Measurements from ENCODE around the gene GHRH. TPM values are rescaled to one million over a fixed set of nuclear protein-coding genes. Genes with fewer than 3 reads are reported as not detected.
A peak's percentile ranks its signal among the peaks of the same experiment; 100 is the strongest.

GHRH gene
- total and polyA plus RNA-seq, 4 donors: not detected

DNA sequence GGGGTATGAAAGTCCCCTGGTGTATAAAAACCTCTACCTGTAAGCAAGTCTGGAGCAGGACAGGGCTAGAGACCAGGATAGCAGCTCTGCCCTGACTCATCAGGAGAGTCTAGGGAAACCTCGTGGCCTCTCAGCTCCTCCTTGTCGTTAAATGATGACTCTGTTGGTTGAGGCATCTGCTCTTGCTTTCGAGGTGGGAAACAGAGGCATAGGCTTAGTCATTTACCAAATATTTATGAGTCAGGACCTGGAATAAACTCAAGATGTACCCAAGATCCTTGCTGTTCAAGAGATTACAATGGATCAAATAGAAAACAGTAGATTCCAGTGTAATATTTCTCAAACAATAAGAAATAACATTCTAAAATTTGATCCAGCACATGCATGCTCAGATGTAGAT lies 33.4 kb upstream of the GHRH start:
- WGBS, 2 donors: 6 to 7% methylated on average over 3 of the region's 3 CpGs
- intact Hi-C loops (cut with DNase I): no loop called here
- H3K4me1 ChIP-seq (ENCODE audit: control insufficient read depth in 1 of 2, insufficient read depth in 2 of 2, low read length in 2 of 2): peaks cover 5% of the 10 kb centered on the region in 2 donors
- peak overlapping the region; percentile 36 to 72 for H3K27ac ChIP-seq (ENCODE audit: low read depth in 1 of 2, low read length in 2 of 2)
- no peak overlapping the region for H3K4me3 ChIP-seq (ENCODE audit: low read length in 2 of 2)
- no peaks in the 10 kb centered on the region for H3K27me3 ChIP-seq (ENCODE audit: control insufficient read depth in 1 of 2, insufficient read depth in 2 of 2, low read length in 1 of 2)
- H3K9me3 ChIP-seq (ENCODE audit: control insufficient read depth, low read length): no peaks in the 10 kb centered on the region
- no peak for ATAC-seq (ENCODE audit: low FRiP score)
- no peaks in the 10 kb centered on the region for H3K36me3 ChIP-seq (ENCODE audit: control insufficient read depth in 1 of 2, insufficient read depth in 2 of 2, low read length in 1 of 2)
- DNase-seq: no peak

DNA sequence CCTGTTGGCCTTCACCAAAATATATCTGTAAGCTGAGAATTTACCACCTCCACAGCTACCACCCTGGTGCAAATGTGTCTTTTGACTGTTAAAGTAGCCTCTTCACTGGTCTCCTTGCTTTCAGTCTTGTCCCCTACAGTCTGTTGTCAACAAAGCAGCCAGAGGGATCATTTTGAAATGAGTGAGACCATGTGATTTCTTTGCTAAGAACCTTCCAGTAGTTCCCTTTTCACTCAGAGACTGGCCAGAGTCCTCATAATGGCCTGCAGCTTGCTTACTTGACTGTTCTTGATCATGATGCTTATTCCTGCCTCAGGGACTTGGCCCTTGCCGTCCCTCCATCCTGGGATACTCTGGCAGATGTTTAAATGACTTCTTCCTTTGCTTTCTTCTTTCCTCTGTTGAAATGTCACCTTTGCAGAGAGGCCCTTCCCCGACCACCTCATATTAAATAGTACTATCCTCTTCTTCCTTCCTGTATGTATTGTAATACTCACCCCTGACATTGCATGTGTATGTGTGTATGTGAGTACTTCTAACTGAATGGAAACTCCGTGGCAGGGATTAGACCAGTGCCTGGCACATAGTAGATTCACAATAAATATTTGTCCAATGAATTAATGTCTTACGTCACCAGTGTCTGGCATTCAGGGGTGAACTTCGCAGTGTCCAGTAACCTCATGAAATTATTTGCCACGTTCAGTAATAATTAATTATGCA lies 32.8 kb upstream of the GHRH start:
- Histone ChIP-seq H3K4me3 (ENCODE audit: low read length in 2 of 2) (no peak overlapping the region), H3K27ac (ENCODE audit: low read depth in 1 of 2, low read length in 2 of 2) (peak overlapping the region; percentile 36 to 72), H3K36me3 (ENCODE audit: control insufficient read depth in 1 of 2, insufficient read depth in 2 of 2, low read length in 1 of 2) (no peaks in the 10 kb centered on the region), H3K4me1 (ENCODE audit: control insufficient read depth in 1 of 2, insufficient read depth in 2 of 2, low read length in 2 of 2) (peaks cover 2 to 5% of the 10 kb centered on the region in 2 donors), H3K9me3 (ENCODE audit: control insufficient read depth, low read length) (no peaks in the 10 kb centered on the region), H3K27me3 (ENCODE audit: control insufficient read depth in 1 of 2, insufficient read depth in 2 of 2, low read length in 1 of 2) (no peaks in the 10 kb centered on the region)
- DNase-seq: no peak
- WGBS, 2 donors: 45% methylated on average over 6 of the region's 6 CpGs
- intact Hi-C loops (cut with DNase I): no loop called here
- ATAC-seq (ENCODE audit: low FRiP score): no peak

DNA sequence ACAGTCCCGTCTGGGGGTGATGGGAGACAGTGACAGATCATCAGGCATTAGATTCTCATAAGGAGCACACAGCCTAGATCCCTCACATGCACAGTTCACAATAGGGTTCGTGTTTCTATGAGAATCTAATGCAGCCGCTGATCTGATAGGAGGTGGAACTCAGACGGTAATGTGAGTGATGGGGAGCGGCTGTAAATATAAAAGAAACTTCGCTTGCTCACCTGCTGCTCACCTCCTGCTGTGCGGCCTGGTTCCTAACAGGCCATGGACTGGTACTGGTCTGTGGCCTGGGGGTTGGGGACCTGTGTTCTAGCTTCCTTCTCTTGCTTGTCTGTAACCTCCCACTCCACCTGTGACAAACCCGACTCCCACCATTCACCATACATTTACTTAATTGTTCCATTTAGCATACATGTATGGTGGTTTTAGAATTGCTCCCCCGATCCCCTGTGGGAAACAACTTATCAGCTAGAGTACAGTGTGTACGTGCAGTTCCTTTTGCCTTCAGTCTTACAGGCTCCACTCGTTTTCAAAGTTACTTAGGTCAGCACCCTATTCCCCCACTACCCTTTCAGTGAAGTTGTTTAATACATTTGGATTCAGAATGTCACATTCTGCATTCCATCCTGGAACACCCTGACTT lies 31.8 kb upstream of the GHRH start:
- Histone ChIP-seq H3K4me1 (ENCODE audit: control insufficient read depth in 1 of 2, insufficient read depth in 2 of 2, low read length in 2 of 2) (peaks cover 0 to 5% of the 10 kb centered on the region in 2 donors), H3K27ac (ENCODE audit: low read depth in 1 of 2, low read length in 2 of 2) (peak overlapping the region in 1 of 2 donors; percentile 52), H3K9me3 (ENCODE audit: control insufficient read depth, low read length) (no peaks in the 10 kb centered on the region), H3K4me3 (ENCODE audit: low read length in 2 of 2) (no peak overlapping the region), H3K36me3 (ENCODE audit: control insufficient read depth in 1 of 2, insufficient read depth in 2 of 2, low read length in 1 of 2) (no peaks in the 10 kb centered on the region), H3K27me3 (ENCODE audit: control insufficient read depth in 1 of 2, insufficient read depth in 2 of 2, low read length in 1 of 2) (no peaks in the 10 kb centered on the region)
- WGBS, 2 donors: 95 to 98% methylated on average over 11 of the region's 11 CpGs
- DNase-seq: no peak
- intact Hi-C loops (cut with DNase I): no loop called here
- no peak for ATAC-seq (ENCODE audit: low FRiP score)

DNA sequence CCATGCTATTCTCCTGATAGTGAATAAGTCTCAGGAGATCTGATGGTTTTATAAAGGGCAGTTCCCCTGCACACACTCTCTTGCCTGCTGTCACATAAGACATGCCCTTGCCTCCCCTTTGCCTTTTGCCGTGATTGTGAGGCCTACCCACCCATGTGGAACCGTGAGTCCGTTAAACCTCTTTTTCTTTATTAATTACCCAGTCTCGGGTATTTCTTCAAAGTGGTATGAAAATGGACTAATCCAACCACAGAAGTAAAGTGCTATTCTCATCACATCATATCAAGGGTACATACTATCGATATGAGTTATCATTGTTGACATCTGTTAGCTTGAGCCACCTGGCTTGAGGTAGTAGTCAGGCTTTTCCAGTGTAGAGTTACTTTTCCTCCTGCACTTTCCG lies 30.1 kb upstream of the GHRH start:
- Histone ChIP-seq H3K4me1 (ENCODE audit: control insufficient read depth in 1 of 2, insufficient read depth in 2 of 2, low read length in 2 of 2) (peaks cover 0 to 5% of the 10 kb centered on the region in 2 donors), H3K36me3 (ENCODE audit: control insufficient read depth in 1 of 2, insufficient read depth in 2 of 2, low read length in 1 of 2) (no peaks in the 10 kb centered on the region), H3K9me3 (ENCODE audit: control insufficient read depth, low read length) (no peaks in the 10 kb centered on the region), H3K27me3 (ENCODE audit: control insufficient read depth in 1 of 2, insufficient read depth in 2 of 2, low read length in 1 of 2) (no peaks in the 10 kb centered on the region), H3K4me3 (ENCODE audit: low read length in 2 of 2) (no peak overlapping the region), H3K27ac (ENCODE audit: low read depth in 1 of 2, low read length in 2 of 2) (no peak overlapping the region)
- DNase-seq: no peak
- ATAC-seq (ENCODE audit: low FRiP score): no peak
- intact Hi-C loops (cut with DNase I): no loop called here
- WGBS, 2 donors: 93 to 94% methylated on average over 6 of the region's 6 CpGs

DNA sequence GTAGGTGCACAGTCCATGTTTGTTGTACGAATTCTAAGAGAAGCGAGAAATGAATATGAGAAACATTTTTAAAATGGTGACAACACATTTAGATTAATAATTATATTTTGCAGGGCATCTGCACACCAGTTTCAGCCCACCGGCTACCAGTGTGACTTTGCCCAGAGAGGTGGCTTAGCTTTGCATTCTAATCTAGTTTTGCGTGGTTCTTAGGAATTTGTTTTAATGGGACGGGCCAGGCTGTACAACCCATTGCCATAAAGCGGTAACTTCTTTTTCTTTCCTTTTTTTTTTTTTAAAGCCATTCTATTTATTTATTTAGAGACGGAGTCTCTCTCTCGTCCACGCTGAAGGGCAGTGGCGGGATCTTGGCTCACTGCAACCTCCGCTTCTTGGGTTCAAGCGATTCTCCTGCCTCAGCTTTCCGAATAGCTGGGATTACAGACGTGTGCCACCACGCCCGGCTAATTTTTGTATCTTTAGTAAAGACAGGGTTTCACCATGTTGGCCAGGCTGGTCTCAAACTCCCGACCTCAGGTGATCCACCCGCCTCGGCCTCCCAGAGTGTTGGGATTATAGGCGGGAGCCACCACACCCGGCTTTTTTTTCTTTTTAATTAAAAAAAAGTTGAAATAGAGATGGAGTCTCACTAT lies 28.7 kb upstream of the GHRH start:
- Histone ChIP-seq H3K27me3 (ENCODE audit: control insufficient read depth in 1 of 2, insufficient read depth in 2 of 2, low read length in 1 of 2) (no peaks in the 10 kb centered on the region), H3K9me3 (ENCODE audit: control insufficient read depth, low read length) (no peaks in the 10 kb centered on the region), H3K36me3 (ENCODE audit: control insufficient read depth in 1 of 2, insufficient read depth in 2 of 2, low read length in 1 of 2) (no peaks in the 10 kb centered on the region), H3K27ac (ENCODE audit: low read depth in 1 of 2, low read length in 2 of 2) (peak overlapping the region; percentile 36 to 93), H3K4me1 (ENCODE audit: control insufficient read depth in 1 of 2, insufficient read depth in 2 of 2, low read length in 2 of 2) (peaks cover 0 to 5% of the 10 kb centered on the region in 2 donors), H3K4me3 (ENCODE audit: low read length in 2 of 2) (peak overlapping the region; percentile 62 to 84)
- ATAC-seq (ENCODE audit: low FRiP score) (no peak), DNase-seq (no peak)
- 45 to 50% methylated on average over 21 of the region's 21 CpGs for WGBS, 2 donors
- intact Hi-C loops (cut with DNase I): no loop called here

DNA sequence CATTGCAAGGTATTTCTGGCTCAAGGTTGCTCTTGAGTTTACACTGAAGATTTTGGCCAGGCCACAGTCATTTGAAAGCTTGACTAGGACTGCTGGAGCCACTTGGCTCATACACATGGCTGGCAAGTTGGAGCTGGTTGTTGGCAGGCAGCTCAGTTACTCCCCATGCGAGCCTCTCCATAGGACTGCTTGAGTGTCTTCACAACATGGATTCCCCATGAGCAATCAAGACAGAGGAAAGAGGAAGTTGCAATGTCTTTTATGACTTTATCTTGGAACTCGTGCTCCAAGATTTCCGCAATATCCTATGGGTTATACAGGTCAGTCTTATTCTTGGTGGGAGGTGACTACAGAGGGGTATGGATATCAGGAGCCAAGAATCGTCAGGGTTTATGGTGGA lies 26.5 kb upstream of the GHRH start:
- no peaks in the 10 kb centered on the region for H3K9me3 ChIP-seq (ENCODE audit: control insufficient read depth, low read length)
- ATAC-seq (ENCODE audit: low FRiP score) (no peak), DNase-seq (no peak)
- H3K4me1 ChIP-seq (ENCODE audit: control insufficient read depth in 1 of 2, insufficient read depth in 2 of 2, low read length in 2 of 2): no peaks in the 10 kb centered on the region
- H3K27ac ChIP-seq (ENCODE audit: low read depth in 1 of 2, low read length in 2 of 2): no peak overlapping the region
- H3K36me3 ChIP-seq (ENCODE audit: control insufficient read depth in 1 of 2, insufficient read depth in 2 of 2, low read length in 1 of 2): no peaks in the 10 kb centered on the region
- H3K4me3 ChIP-seq (ENCODE audit: low read length in 2 of 2): no peak overlapping the region
- no peaks in the 10 kb centered on the region for H3K27me3 ChIP-seq (ENCODE audit: control insufficient read depth in 1 of 2, insufficient read depth in 2 of 2, low read length in 1 of 2)
- intact Hi-C loops (cut with DNase I): loop anchor here (2.0 to 5.0 kb wide), 4 partner anchors 59 to 99 kb away; partner anchors contain the start of gene SRC (in 2 of the 2)
- whole genome bisulfite sequencing, 2 donors: 72% methylated on average over 4 of the region's 4 CpGs

DNA sequence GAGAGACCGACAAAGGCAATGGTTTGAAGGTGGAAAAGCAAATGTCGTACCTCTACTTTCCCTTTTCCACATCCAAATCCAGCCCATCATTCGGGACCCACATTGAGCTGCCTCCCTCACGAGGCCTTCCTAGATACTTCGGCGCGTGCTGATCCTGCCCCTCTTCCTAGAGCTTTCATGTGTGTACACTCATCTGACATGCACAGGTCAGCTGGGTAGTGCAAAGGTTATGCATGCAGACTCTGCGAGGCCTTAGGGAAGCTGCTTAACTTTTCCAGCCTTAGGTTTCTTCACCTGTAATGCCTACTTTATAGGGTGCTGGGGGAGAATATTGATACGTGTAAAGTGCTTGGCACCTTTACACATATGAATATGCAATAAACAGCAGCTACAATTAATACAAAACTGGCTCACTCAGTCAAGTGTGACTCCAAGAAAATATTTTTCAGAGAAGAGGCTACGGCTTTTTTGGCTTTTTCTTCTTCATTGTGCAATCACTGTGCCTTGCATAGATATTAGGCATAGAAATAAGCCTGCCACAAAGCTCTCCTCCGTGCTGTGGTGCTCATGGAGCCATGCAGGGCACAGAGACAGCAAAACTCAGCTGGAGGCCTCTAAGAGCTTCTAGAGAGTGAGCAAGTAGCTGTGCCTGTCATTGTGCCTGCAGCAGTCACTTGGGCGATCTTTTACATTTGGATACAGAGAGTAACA lies 24.2 kb upstream of the GHRH start:
- no peaks in the 10 kb centered on the region for H3K36me3 ChIP-seq (ENCODE audit: control insufficient read depth in 1 of 2, insufficient read depth in 2 of 2, low read length in 1 of 2)
- no peak for ATAC-seq (ENCODE audit: low FRiP score)
- H3K9me3 ChIP-seq (ENCODE audit: control insufficient read depth, low read length): no peaks in the 10 kb centered on the region
- intact Hi-C loops (cut with DNase I): loop anchor here (5.0 kb wide), 3 partner anchors 61 to 101 kb away; partner anchors contain the start of gene SRC (in 1 of the 2)
- H3K4me1 ChIP-seq (ENCODE audit: control insufficient read depth in 1 of 2, insufficient read depth in 2 of 2, low read length in 2 of 2): no peaks in the 10 kb centered on the region
- H3K27me3 ChIP-seq (ENCODE audit: control insufficient read depth in 1 of 2, insufficient read depth in 2 of 2, low read length in 1 of 2): no peaks in the 10 kb centered on the region
- 76 to 80% methylated on average over 12 of the region's 12 CpGs for WGBS, 2 donors
- no peak overlapping the region for H3K4me3 ChIP-seq (ENCODE audit: low read length in 2 of 2)
- no peak for DNase-seq
- H3K27ac ChIP-seq (ENCODE audit: low read depth in 1 of 2, low read length in 2 of 2): no peak overlapping the region

DNA sequence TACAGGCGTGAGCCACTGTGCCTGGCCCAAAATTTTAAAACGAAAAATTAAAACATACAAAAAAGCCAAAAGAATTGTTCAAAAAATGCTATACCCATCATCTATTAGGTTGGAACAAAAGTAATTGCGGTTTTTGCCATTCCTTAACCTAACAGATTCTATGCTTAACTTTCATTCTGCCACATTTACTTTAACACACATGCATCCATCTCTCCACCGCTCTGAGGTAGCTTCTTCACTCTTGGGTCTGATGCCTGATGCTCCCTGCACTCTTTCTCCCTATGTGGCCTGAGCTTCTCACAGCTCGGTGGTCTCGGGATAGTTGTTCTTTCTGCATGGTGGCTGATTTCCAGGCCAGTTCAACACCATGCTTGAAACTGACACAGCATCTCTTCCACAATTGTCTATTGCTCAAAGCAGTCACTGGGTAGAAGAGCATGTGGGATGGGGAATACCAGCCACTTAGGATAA lies 23.1 kb upstream of the GHRH start:
- no peak overlapping the region for H3K27ac ChIP-seq (ENCODE audit: low read depth in 1 of 2, low read length in 2 of 2)
- intact Hi-C loops (cut with DNase I): loop anchor here (5.0 kb wide), 3 partner anchors 63 to 103 kb away; partner anchors contain the start of gene SRC (in 1 of the 2)
- no peak for DNase-seq
- ATAC-seq (ENCODE audit: low FRiP score): no peak
- H3K4me1 ChIP-seq (ENCODE audit: control insufficient read depth in 1 of 2, insufficient read depth in 2 of 2, low read length in 2 of 2): no peaks in the 10 kb centered on the region
- whole genome bisulfite sequencing, 2 donors: 90 to 91% methylated on average over 6 of the region's 6 CpGs
- no peaks in the 10 kb centered on the region for H3K27me3 ChIP-seq (ENCODE audit: control insufficient read depth in 1 of 2, insufficient read depth in 2 of 2, low read length in 1 of 2)
- no peak overlapping the region for H3K4me3 ChIP-seq (ENCODE audit: low read length in 2 of 2)
- H3K36me3 ChIP-seq (ENCODE audit: control insufficient read depth in 1 of 2, insufficient read depth in 2 of 2, low read length in 1 of 2): no peaks in the 10 kb centered on the region
- H3K9me3 ChIP-seq (ENCODE audit: control insufficient read depth, low read length): no peaks in the 10 kb centered on the region

All from aorta (tissue), 5 donors.